Neural crest cell (in vitro differentiated cells): ENCODE measurements around the gene PLCB1. TPM values are rescaled to one million over a fixed set of nuclear protein-coding genes. Genes with fewer than 3 reads are reported as not detected.
"Not testable (repeated sequence)": the region's sequence is repeated elsewhere in the genome, so short reads cannot be mapped to it uniquely, and the experiment has no call there.

Source experiments
- DNase-seq: peaks from one replicate; pipeline ENCODE4 v3.0.0; 2021; ENCODE audit warnings: low read depth, mixed read lengths, low spot score
- H3K27ac Mint-ChIP-seq: one replicate; pipeline ENCODE4 v1.8.0; 2021; ENCODE audit warnings: mild to moderate bottlenecking, mixed read lengths; ENCODE audit not compliant: unreplicated experiment
- H3K27me3 Mint-ChIP-seq: 2 replicates; pipeline ENCODE4 v1.8.0; 2021; ENCODE audit warnings: low read depth, mild to moderate bottlenecking, mixed read lengths
- H3K36me3 Mint-ChIP-seq: 2 replicates; pipeline ENCODE4 v1.8.0; 2021; ENCODE audit warnings: low read depth, mild to moderate bottlenecking, mixed read lengths
- H3K4me1 Mint-ChIP-seq: 2 replicates; pipeline ENCODE4 v1.8.0; 2021; ENCODE audit warnings: mixed read lengths
- H3K4me3 Mint-ChIP-seq: one replicate; pipeline ENCODE4 v1.8.0; 2021; ENCODE audit warnings: mild to moderate bottlenecking, mixed read lengths
- H3K9me3 Mint-ChIP-seq: 2 replicates; pipeline ENCODE4 v1.8.0; 2021; ENCODE audit warnings: mixed read lengths
- total RNA-seq: library from RNA; stranded (reverse); gene quantifications from 2 replicates; pipeline ENCODE4 v1.2.1, GENCODE V29; 2021
- TF ChIP-seq, protein P1 (sequence below): fragments of 200-600 bp; sonication (generic); conservative IDR thresholded peaks from 2 replicates; pipeline ENCODE4 v1.5.0; 2021; ENCODE audit warnings: antibody characterized with exemption, mild to moderate bottlenecking

Gene PLCB1
- total RNA-seq, 1 donor from 2014 or later, result 13.7 TPM

DNA sequence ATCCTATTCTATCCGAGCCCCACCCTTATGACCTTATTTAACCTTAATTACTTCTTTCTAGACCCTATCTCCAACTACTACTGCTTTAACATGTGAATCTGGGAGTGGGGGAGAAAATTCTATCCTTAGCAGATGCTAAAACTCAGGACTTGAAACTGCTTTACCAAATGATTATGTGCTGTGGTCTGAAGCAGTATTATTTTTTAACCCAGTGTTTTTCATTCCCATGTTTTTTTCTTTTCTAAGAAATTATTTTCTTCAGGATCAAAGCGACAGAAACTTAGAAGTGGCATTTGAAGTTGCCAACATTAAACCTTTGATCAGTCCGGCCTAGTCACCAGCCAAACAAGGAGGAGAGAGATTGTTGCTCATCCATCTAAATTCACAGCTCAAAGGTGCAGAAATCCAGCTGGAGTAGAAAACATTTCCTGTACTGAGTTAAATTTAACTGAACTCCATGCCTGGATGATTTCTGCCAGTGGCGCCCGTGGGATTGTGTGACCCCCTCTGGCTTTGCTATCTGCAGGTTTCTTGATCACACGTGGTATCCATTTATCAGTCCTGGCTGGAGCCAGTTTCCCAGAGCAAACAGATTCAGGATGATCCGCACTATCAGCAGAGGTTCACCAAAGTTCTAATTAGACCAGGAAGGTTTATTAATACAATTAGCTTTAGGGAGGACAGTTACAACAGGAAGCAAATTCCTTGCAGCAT is 300.5 kb downstream of the PLCB1 start:
- Mint-ChIP-seq H3K27me3 (no peaks in the 10 kb centered on the region), H3K36me3 (no peaks in the 10 kb centered on the region), H3K9me3 (no peaks in the 10 kb centered on the region), H3K4me3 (no peak overlapping the region), H3K4me1 (peaks cover 8% of the 10 kb centered on the region), H3K27ac (no peak overlapping the region)
- TF ChIP-seq, protein P1, sequence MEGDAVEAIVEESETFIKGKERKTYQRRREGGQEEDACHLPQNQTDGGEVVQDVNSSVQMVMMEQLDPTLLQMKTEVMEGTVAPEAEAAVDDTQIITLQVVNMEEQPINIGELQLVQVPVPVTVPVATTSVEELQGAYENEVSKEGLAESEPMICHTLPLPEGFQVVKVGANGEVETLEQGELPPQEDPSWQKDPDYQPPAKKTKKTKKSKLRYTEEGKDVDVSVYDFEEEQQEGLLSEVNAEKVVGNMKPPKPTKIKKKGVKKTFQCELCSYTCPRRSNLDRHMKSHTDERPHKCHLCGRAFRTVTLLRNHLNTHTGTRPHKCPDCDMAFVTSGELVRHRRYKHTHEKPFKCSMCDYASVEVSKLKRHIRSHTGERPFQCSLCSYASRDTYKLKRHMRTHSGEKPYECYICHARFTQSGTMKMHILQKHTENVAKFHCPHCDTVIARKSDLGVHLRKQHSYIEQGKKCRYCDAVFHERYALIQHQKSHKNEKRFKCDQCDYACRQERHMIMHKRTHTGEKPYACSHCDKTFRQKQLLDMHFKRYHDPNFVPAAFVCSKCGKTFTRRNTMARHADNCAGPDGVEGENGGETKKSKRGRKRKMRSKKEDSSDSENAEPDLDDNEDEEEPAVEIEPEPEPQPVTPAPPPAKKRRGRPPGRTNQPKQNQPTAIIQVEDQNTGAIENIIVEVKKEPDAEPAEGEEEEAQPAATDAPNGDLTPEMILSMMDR, result no peak
- DNase-seq, result no peak

DNA sequence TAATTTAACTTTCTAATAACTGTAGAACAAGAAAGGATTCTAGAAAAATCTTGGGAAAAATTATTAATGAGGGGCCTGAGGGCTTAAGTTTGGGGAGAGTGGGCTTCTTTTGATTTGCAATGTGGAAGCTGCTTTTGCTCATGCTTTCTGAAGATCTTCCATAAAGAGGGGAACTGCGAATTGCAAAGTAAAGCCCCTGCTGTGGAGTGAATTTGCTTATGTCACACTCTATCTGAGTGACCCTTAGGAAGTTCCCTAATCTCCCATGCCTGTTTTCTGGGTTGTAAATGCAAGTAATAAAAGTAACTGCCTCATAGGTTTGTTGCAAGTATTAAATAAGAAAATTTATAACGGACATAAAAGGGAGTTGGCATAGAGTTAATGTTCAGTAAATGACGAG is 301.2 kb downstream of the PLCB1 start:
- no peak overlapping the region for H3K27ac Mint-ChIP-seq
- no peaks in the 10 kb centered on the region for H3K27me3 Mint-ChIP-seq
- no peaks in the 10 kb centered on the region for H3K36me3 Mint-ChIP-seq
- no peaks in the 10 kb centered on the region for H3K9me3 Mint-ChIP-seq
- H3K4me1 Mint-ChIP-seq, result peaks cover 8% of the 10 kb centered on the region
- no peak overlapping the region for H3K4me3 Mint-ChIP-seq
- no peak for DNase-seq
- TF ChIP-seq, protein P1, result no peak

GRCh38 chr20:8434326-8434876 is 302.3 kb downstream of the PLCB1 start:
- peaks cover 8% of the 10 kb centered on the region for H3K4me1 Mint-ChIP-seq
- TF ChIP-seq, protein P1, result no peak
- DNase-seq, result no peak
- H3K36me3 Mint-ChIP-seq, result no peaks in the 10 kb centered on the region
- no peaks in the 10 kb centered on the region for H3K9me3 Mint-ChIP-seq
- H3K27ac Mint-ChIP-seq, result no peak overlapping the region
- H3K27me3 Mint-ChIP-seq, result no peaks in the 10 kb centered on the region
- no peak overlapping the region for H3K4me3 Mint-ChIP-seq

- Mint-ChIP-seq H3K27ac (no peak overlapping the region), H3K4me3 (no peak overlapping the region), H3K36me3 (no peaks in the 10 kb centered on the region), H3K4me1 (peaks cover 8% of the 10 kb centered on the region), H3K9me3 (no peaks in the 10 kb centered on the region), H3K27me3 (no peaks in the 10 kb centered on the region)
- TF ChIP-seq, protein P1, result no peak
- no peak for DNase-seq
These were observed 303.4 kb downstream of the PLCB1 start for GRCh38 chr20:8435285-8436035.

- H3K27me3 Mint-ChIP-seq, H3K36me3 Mint-ChIP-seq, H3K4me1 Mint-ChIP-seq: not testable (repeated sequence)
These were observed 304.9 kb downstream of the PLCB1 start for GRCh38 chr20:8436938-8437337.

DNA sequence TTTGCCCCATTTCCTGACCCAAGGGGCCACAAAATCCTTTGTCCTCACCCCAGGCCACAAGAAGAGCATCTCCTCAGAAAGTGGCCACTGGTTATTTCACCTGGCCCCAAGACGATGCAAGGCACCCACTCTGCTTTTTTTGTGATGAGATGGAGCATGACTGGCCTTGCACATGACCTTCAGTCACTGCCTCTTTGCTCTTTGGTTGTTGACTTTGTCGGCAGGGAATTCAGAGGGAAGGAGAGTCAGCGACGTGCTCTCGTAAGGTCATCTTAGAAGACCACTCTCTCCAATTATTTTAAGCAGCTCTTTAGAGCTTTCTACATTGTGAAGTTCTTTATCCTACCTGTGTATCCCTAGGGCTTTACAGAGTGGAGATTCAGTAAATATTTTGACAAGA is 306.7 kb downstream of the PLCB1 start:
- Mint-ChIP-seq H3K36me3 (no peaks in the 10 kb centered on the region), H3K4me1 (no peaks in the 10 kb centered on the region), H3K4me3 (no peak overlapping the region), H3K27ac (no peak overlapping the region), H3K27me3 (no peaks in the 10 kb centered on the region), H3K9me3 (peaks cover 3% of the 10 kb centered on the region)
- DNase-seq, result no peak
- TF ChIP-seq, protein P1, result no peak

More at GRCh38 chr20:8436938-8437337, 304.9 kb downstream of the PLCB1 start:
- H3K9me3 Mint-ChIP-seq, H3K27ac Mint-ChIP-seq, DNase-seq, H3K4me3 Mint-ChIP-seq: not testable (repeated sequence)
